ENCODE measurements around the gene ZBTB6. TPM values are rescaled to one million over a fixed set of nuclear protein-coding genes. Genes with fewer than 3 reads are reported as not detected.

The ZBTB6 gene
- total and polyA plus RNA-seq, 2 of the 13 experiments (the other 11 are each of a cell fraction or from before 2014, with no cell fraction given): 3.7 to 7.1 TPM

DNA sequence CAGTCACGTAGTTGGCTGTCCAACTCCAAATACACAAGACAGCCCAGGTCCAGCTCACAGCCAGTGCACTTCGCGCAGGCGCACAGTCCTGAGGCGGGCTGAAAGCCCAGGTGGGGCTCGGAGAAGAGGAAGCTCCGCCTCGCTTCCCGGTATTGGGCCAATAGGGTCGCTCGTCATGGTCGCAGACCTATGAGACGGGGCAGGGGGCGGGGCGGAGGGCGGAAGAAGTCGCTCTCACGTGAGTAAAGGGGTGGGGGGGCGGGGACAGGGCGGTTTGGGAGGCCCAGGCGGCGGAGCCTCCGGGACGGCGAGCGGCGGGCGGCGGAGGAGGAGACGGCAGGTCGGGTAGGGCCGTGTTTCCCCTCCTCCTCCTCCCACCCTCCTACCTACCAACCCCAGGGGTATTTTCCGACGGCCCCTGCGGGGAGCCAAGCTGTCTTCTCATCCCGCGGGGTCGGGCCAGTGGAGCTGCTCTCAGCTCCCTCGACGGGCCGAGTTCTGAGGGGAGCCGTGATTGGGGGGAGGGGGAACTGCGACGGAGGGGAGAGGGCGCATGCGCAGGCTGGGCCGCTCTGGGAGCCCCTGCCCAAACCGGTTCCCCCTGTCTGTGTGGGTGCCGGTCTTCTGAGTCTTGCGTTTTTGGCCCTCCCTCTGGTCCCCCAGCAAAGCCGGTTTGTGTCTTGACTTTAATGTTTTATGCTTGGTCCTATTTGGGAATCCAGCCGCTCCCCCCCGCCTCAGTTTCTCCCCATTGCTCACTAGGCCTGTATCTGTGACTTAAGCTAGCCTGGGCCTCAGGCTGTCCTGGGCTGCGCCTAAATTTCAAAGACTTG lies 27.8 kb upstream of the ZBTB6 start, which contains the start of gene RABGAP1 (continued):
- TF ChIP-seq CBX2 (IDR thresholded peaks at IDR 0.05; ENCODE audit: low read depth, low read length) (no peak), CBX2 (CRISPR knock-in tag; IDR thresholded peaks at IDR 0.05; ENCODE audit: low read depth) (no peak), XBP1 (CRISPR knock-in tag; IDR thresholded peaks at IDR 0.05) (no peak), SP2 (CRISPR knock-in tag; IDR thresholded peaks at IDR 0.05) (peak; percentile 84), KAT2B (IDR thresholded peaks at IDR 0.05; ENCODE audit: borderline replicate concordance, low read depth, low read length) (no peak), THAP7 (CRISPR knock-in tag; IDR thresholded peaks at IDR 0.05) (no peak), DMAP1 (CRISPR knock-in tag; IDR thresholded peaks at IDR 0.05) (peak; percentile 70; the same call in 1 of the 2 replicates), ZNF326 (CRISPR knock-in tag; IDR thresholded peaks at IDR 0.05; ENCODE audit: borderline replicate concordance) (no peak), ZNF557 (CRISPR knock-in tag; IDR thresholded peaks at IDR 0.05) (no peak), HHEX (CRISPR knock-in tag; IDR thresholded peaks at IDR 0.05) (no peak), ZNF34 (CRISPR knock-in tag; IDR thresholded peaks at IDR 0.05; ENCODE audit: borderline replicate concordance) (no peak), HIC2 (CRISPR knock-in tag; IDR thresholded peaks at IDR 0.05; ENCODE audit: low read depth) (no peak), ZNF12 (CRISPR knock-in tag; IDR thresholded peaks at IDR 0.05) (0 out of 2 replicates have a peak, but pooled peaks have one; percentile 26), ZNF749 (CRISPR knock-in tag; IDR thresholded peaks at IDR 0.05; ENCODE audit: borderline replicate concordance) (no peak), ZNF143 (CRISPR knock-in tag; IDR thresholded peaks at IDR 0.05) (no peak; the same call in 1 of the 2 replicates), CEBPB (IDR thresholded peaks at IDR 0.05; ENCODE audit: borderline replicate concordance, low read depth, low read length) (no peak), ZNF746 (CRISPR knock-in tag; IDR thresholded peaks at IDR 0.05) (no peak), ZNF724P (CRISPR knock-in tag; IDR thresholded peaks at IDR 0.05; ENCODE audit: borderline replicate concordance) (0 out of 2 replicates have a peak, but pooled peaks have one; percentile 37), FOXO4 (CRISPR knock-in tag; conservative IDR thresholded peaks at IDR 0.05) (no peak), TBX3 (IDR thresholded peaks at IDR 0.05; ENCODE audit: borderline replicate concordance) (no peak), JARID2 (CRISPR knock-in tag; IDR thresholded peaks at IDR 0.05; ENCODE audit: insufficient replicate concordance) (no peak), RFX1 (IDR thresholded peaks at IDR 0.05) (no peak), SNAPC5 (CRISPR knock-in tag; IDR thresholded peaks at IDR 0.05; ENCODE audit: borderline replicate concordance) (no peak)
- TF ChIP-seq, protein P1, sequence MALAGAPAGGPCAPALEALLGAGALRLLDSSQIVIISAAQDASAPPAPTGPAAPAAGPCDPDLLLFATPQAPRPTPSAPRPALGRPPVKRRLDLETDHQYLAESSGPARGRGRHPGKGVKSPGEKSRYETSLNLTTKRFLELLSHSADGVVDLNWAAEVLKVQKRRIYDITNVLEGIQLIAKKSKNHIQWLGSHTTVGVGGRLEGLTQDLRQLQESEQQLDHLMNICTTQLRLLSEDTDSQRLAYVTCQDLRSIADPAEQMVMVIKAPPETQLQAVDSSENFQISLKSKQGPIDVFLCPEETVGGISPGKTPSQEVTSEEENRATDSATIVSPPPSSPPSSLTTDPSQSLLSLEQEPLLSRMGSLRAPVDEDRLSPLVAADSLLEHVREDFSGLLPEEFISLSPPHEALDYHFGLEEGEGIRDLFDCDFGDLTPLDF (CRISPR knock-in tag; IDR thresholded peaks at IDR 0.05): no peak
- TF ChIP-seq, protein P2, sequence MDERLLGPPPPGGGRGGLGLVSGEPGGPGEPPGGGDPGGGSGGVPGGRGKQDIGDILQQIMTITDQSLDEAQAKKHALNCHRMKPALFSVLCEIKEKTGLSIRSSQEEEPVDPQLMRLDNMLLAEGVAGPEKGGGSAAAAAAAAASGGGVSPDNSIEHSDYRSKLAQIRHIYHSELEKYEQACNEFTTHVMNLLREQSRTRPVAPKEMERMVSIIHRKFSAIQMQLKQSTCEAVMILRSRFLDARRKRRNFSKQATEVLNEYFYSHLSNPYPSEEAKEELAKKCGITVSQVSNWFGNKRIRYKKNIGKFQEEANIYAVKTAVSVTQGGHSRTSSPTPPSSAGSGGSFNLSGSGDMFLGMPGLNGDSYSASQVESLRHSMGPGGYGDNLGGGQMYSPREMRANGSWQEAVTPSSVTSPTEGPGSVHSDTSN (CRISPR knock-in tag; IDR thresholded peaks at IDR 0.05): no peak

Data from HepG2 (cell line).